HG02852 (cell line): ENCODE data around the gene AKAP8L.
A peak's percentile ranks its signal among the peaks of the same experiment; 100 is the strongest.
"Not testable (repeated sequence)": the region's sequence is repeated elsewhere in the genome, so short reads cannot be mapped to it uniquely, and the experiment has no call there.

Experiments
- ATAC-seq: cut with Tn5 transposase; IDR thresholded peaks from one replicate; pipeline ENCODE4 v1.9.1; 2021; ENCODE audit warnings: mild to moderate bottlenecking, moderate library complexity; ENCODE audit not compliant: unreplicated experiment

AKAP8L gene

GRCh38 chr19:15363791-15364190, 55.0 kb downstream of the AKAP8L start:
- not testable (repeated sequence) for ATAC-seq

- not testable (repeated sequence) for ATAC-seq
These were observed 55.7 kb downstream of the AKAP8L start for GRCh38 chr19:15363048-15363447.

GRCh38 chr19:15360015-15360414, 58.8 kb downstream of the AKAP8L start:
- ATAC-seq: not testable (repeated sequence)

- ATAC-seq: no peak
These were observed 59.9 kb downstream of the AKAP8L start for GRCh38 chr19:15358918-15359317.

GRCh38 chr19:15357906-15358305, 60.9 kb downstream of the AKAP8L start:
- no peak for ATAC-seq

GRCh38 chr19:15354566-15355296, 64.1 kb downstream of the AKAP8L start:
- no peak for ATAC-seq

GRCh38 chr19:15353908-15354307, 64.9 kb downstream of the AKAP8L start:
- ATAC-seq: no peak

GRCh38 chr19:15352535-15352934, 66.3 kb downstream of the AKAP8L start:
- ATAC-seq: not testable (repeated sequence)

GRCh38 chr19:15341328-15341727, 77.5 kb downstream of the AKAP8L start:
- not testable (repeated sequence) for ATAC-seq

GRCh38 chr19:15340086-15340485, 78.7 kb downstream of the AKAP8L start:
- no peak for ATAC-seq

GRCh38 chr19:15337202-15337601, 81.6 kb downstream of the AKAP8L start:
- ATAC-seq: no peak

- ATAC-seq: not testable (repeated sequence)
These were observed 82.8 kb downstream of the AKAP8L start for GRCh38 chr19:15335992-15336391.

- peak; percentile 49 for ATAC-seq
These were observed 86.3 kb downstream of the AKAP8L start, which contains the start of gene BRD4 for GRCh38 chr19:15332311-15332996. Gene BRD4, minus strand, starts transcription at chr19:15332539. Its CDS starts 59,440 bp downstream, at chr19:15273099.

- ATAC-seq: peak; percentile 21
These were observed 87.1 kb downstream of the AKAP8L start for GRCh38 chr19:15331419-15332310.

GRCh38 chr19:15330801-15331418, 87.9 kb downstream of the AKAP8L start:
- no peak for ATAC-seq
